B cell (primary cell): Measurements from ENCODE around the gene ELOB.

ENCODE experiments used
- EZH2 ChIP-seq: IDR thresholded peaks from 2 replicates; pipeline ENCODE4 v1.6.1; 2012; ENCODE audit warnings: borderline replicate concordance, low read depth, mild to moderate bottlenecking, moderate library complexity, low read length; ENCODE audit not compliant: insufficient read depth, poor library complexity, severe bottlenecking
- TF ChIP-seq, protein P1 (sequence below): fragments of 200-600 bp; IDR thresholded peaks from one replicate; pipeline ENCODE4 v1.8.0; 2022; ENCODE audit warnings: antibody characterized with exemption, mild to moderate bottlenecking

DNA sequence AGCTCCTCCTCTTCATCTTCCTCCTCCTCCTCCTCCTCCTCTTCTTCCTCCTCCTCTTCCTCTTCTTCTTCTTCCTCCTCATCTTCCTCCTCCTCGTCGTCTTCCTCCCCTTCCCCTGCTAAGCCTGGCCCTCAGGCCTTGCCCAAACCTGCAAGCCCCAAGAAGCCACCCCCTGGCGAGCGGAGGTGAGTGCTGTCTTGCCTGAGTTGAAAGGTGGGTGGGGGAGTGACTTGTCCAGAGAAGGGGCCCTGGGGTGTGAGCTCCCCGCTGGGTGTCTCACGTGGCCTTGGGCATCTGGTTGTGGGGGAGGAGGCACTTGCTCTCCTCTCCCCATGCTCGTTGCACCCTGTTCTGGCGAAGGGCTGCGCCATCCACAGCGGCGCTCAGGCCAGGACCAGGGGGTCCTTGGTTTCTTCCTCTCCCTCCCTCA, 8.0 kb downstream of the ELOB start:
- TF ChIP-seq, protein P1, sequence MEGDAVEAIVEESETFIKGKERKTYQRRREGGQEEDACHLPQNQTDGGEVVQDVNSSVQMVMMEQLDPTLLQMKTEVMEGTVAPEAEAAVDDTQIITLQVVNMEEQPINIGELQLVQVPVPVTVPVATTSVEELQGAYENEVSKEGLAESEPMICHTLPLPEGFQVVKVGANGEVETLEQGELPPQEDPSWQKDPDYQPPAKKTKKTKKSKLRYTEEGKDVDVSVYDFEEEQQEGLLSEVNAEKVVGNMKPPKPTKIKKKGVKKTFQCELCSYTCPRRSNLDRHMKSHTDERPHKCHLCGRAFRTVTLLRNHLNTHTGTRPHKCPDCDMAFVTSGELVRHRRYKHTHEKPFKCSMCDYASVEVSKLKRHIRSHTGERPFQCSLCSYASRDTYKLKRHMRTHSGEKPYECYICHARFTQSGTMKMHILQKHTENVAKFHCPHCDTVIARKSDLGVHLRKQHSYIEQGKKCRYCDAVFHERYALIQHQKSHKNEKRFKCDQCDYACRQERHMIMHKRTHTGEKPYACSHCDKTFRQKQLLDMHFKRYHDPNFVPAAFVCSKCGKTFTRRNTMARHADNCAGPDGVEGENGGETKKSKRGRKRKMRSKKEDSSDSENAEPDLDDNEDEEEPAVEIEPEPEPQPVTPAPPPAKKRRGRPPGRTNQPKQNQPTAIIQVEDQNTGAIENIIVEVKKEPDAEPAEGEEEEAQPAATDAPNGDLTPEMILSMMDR: no peak
- no peak for TF ChIP-seq EZH2
